ENCODE data around the gene ACTR5. TPM values are rescaled to one million over a fixed set of nuclear protein-coding genes. Genes with fewer than 3 reads are reported as not detected.

ACTR5 gene
- total RNA-seq, 1 experiment from 2014 or later, result 18.3 TPM

DNA sequence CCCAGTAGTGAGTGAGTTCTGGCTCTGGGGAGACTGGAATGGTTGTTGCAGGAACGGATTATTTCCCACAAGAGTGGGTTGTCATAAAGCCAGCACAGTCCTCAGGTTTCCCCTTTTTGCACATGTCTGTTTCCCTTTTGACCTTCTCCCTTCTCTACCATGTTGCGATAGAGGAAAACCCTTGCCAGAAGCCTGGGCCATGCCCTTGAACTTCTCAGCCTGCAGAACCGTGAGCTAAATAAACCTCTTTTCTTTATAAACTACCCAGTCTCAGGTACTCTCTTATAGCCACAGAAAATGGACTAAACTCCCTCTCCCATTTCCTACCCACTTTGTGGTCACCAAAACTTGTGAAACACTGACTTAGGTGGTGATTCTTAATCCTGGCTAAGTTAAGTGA, 50.0 kb downstream of the ACTR5 start:
- Histone ChIP-seq H3K9me2 (replicated peaks; ENCODE audit: low read length) (no peaks in the 10 kb centered on the region), H3K9me3 (ENCODE audit: low read length) (no peaks in the 10 kb centered on the region), H3K4me3 (ENCODE audit: low read length) (no peak overlapping the region), H3K4me2 (ENCODE audit: low read length) (no peak overlapping the region), H3K9ac (ENCODE audit: low read length) (no peak overlapping the region), H3K27ac (ENCODE audit: low read length) (no peak overlapping the region), H3K4me1 (ENCODE audit: insufficient read depth, low read length) (no peaks in the 10 kb centered on the region), H3K36me3 (ENCODE audit: low read depth, low read length) (no peaks in the 10 kb centered on the region), H2AFZ (ENCODE audit: low read length) (no peak overlapping the region), H3K27me3 (ENCODE audit: low read length) (no peaks in the 10 kb centered on the region), H4K20me1 (ENCODE audit: low read length) (no peaks in the 10 kb centered on the region), H3K79me2 (ENCODE audit: low read length) (no peaks in the 10 kb centered on the region), H3F3A (ENCODE audit: low read length, unreplicated experiment) (no peaks in the 10 kb centered on the region)
- BruUV-seq (replicated peaks), result no TSS peak
- TF ChIP-seq EZH2phosphoT487 (IDR thresholded peaks at IDR 0.05; ENCODE audit: borderline replicate concordance, low read length) (no peak), EZH2 (IDR thresholded peaks at IDR 0.05; ENCODE audit: low read length, unreplicated experiment) (no peak), CTCF (conservative IDR thresholded peaks at IDR 0.05; ENCODE audit: low read depth, low read length) (no peak)
- ATAC-seq (no peak), DNase-seq (no peak)
- CTCF ChIA-PET, result no interaction called here
- POLR2A ChIA-PET (ENCODE audit: unreplicated experiment), result no interaction called here
- intact Hi-C loops (cut with micrococcal nuclease), result no loop called here

DNA sequence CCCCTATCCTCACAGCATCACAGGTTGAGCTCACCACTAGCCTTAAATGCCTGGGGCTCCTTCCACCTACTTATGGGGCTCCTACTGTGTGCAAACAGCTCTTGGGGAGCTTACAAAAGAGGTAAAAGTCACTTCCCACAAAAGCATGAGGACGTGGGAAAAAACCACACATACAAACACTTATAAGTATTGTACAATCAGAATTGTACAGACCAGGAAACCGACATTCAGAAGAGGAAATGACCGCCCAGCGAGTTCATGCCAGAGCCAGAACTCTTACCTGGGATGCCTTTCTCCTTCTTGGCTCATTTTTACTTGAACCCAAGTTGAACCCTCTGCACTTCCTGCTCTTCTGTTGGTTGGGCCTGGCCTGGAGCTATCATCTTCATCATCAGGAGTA, 50.9 kb downstream of the ACTR5 start:
- CTCF ChIA-PET, result no interaction called here
- Histone ChIP-seq H3K9me2 (replicated peaks; ENCODE audit: low read length) (no peaks in the 10 kb centered on the region), H3F3A (ENCODE audit: low read length, unreplicated experiment) (no peaks in the 10 kb centered on the region), H3K79me2 (ENCODE audit: low read length) (no peaks in the 10 kb centered on the region), H3K27ac (ENCODE audit: low read length) (no peak overlapping the region), H3K4me3 (ENCODE audit: low read length) (no peak overlapping the region), H3K36me3 (ENCODE audit: low read depth, low read length) (no peaks in the 10 kb centered on the region), H3K4me2 (ENCODE audit: low read length) (no peak overlapping the region), H4K20me1 (ENCODE audit: low read length) (no peaks in the 10 kb centered on the region), H3K9me3 (ENCODE audit: low read length) (no peaks in the 10 kb centered on the region), H3K27me3 (ENCODE audit: low read length) (no peaks in the 10 kb centered on the region), H3K4me1 (ENCODE audit: insufficient read depth, low read length) (no peaks in the 10 kb centered on the region), H3K9ac (ENCODE audit: low read length) (no peak overlapping the region), H2AFZ (ENCODE audit: low read length) (no peak overlapping the region)
- no peak for TF ChIP-seq EZH2phosphoT487 (IDR thresholded peaks at IDR 0.05; ENCODE audit: borderline replicate concordance, low read length)
- TF ChIP-seq EZH2 (IDR thresholded peaks at IDR 0.05; ENCODE audit: low read length, unreplicated experiment), result no peak
- POLR2A ChIA-PET (ENCODE audit: unreplicated experiment), result interaction anchor here (0.6 kb wide), 1 partner anchor 35 kb away, joined by 4 read pairs; no protein-coding TSS in a partner anchor
- intact Hi-C loops (cut with micrococcal nuclease), result no loop called here
- DNase-seq, result no peak
- no peak for ATAC-seq
- no TSS peak for BruUV-seq (replicated peaks)

GRCh38 chr20:38800882-38801281, 52.6 kb downstream of the ACTR5 start:
- Histone ChIP-seq H3K27ac (ENCODE audit: low read length) (no peak overlapping the region), H3K79me2 (ENCODE audit: low read length) (no peaks in the 10 kb centered on the region), H2AFZ (ENCODE audit: low read length) (no peak overlapping the region), H3K27me3 (ENCODE audit: low read length) (peaks cover 12% of the 10 kb centered on the region), H3K9me3 (ENCODE audit: low read length) (no peaks in the 10 kb centered on the region), H3K4me3 (ENCODE audit: low read length) (no peak overlapping the region), H3K36me3 (ENCODE audit: low read depth, low read length) (no peaks in the 10 kb centered on the region), H3F3A (ENCODE audit: low read length, unreplicated experiment) (no peaks in the 10 kb centered on the region), H3K9ac (ENCODE audit: low read length) (no peak overlapping the region), H4K20me1 (ENCODE audit: low read length) (no peaks in the 10 kb centered on the region), H3K4me1 (ENCODE audit: insufficient read depth, low read length) (peaks cover 3% of the 10 kb centered on the region; the same call in 1 of the 2 replicates), H3K4me2 (ENCODE audit: low read length) (no peak overlapping the region), H3K9me2 (replicated peaks; ENCODE audit: low read length) (no peaks in the 10 kb centered on the region)
- DNase-seq (no peak), ATAC-seq (no peak)
- intact Hi-C loops (cut with micrococcal nuclease), result no loop called here
- ChIA-PET POLR2A (ENCODE audit: unreplicated experiment) (no interaction called here), CTCF (no interaction called here)
- TF ChIP-seq CTCF (conservative IDR thresholded peaks at IDR 0.05; ENCODE audit: low read depth, low read length) (no peak), EZH2phosphoT487 (IDR thresholded peaks at IDR 0.05; ENCODE audit: borderline replicate concordance, low read length) (no peak), EZH2 (IDR thresholded peaks at IDR 0.05; ENCODE audit: low read length, unreplicated experiment) (no peak)
- no TSS peak for BruUV-seq (replicated peaks)
